A549 (cell line): ENCODE results near the gene POLR2B. TPM values are rescaled to one million over a fixed set of nuclear protein-coding genes. Genes with fewer than 3 reads are reported as not detected.

Experiments used
- ATAC-seq, 2 experiments: fragments of 200-7000 bp in 1 of 2; fragments of >200 bp in 1 of 2; cut with Nextera tagmentation in 1 of 2; cut with Tn5 transposase in 1 of 2; 3 replicates each; pipeline versions ENCODE4 v1.8.0 to v1.9.1; 2018 to 2020; ENCODE audit warnings: mild to moderate bottlenecking in 1 of 2, moderate library complexity in 1 of 2
- CTCF ChIA-PET: fragments of 300-600 bp; sonication (Branson Sonifier 250); formaldehyde crosslinking; extraction: SDS; loops from one replicate; lab custom pipeline; 2021; ENCODE audit warnings: antibody characterized with exemption, inconsistent platforms; lab: Yijun Ruan, JAX
- POLR2A ChIA-PET: fragments of 350-600 bp; formaldehyde crosslinking; extraction: SDS; loops from one replicate; lab custom pipeline; 2021; ENCODE audit warnings: antibody characterized with exemption, inconsistent platforms; lab: Yijun Ruan, JAX
- DNase-seq, 2 experiments: peaks; one replicate each; pipeline versions ENCODE4 v3.0.0 to v3.0.0-alpha.2; 2011 to 2016; ENCODE audit warnings: low read depth in 1 of 2, low spot score in 1 of 2
- FAIRE-seq: peaks from 2 replicates; lab custom pipeline; 2011; peaks lifted over from hg19 to GRCh38; lab: Jason Lieb, UNC
- H3K27ac ChIP-seq, 2 experiments: fragments of >200 bp; sonication (Bioruptor Twin); formaldehyde crosslinking; 3 replicates each; pipeline ENCODE4 v1.5.1; 2016 to 2017
- H3K4me1 ChIP-seq: fragments of >200 bp; sonication (Bioruptor Twin); formaldehyde crosslinking; 3 replicates; pipeline ENCODE4 v1.6.1; 2016
- H3K4me2 ChIP-seq: fragments of >200 bp; sonication (Bioruptor Twin); formaldehyde crosslinking; 3 replicates; pipeline ENCODE4 v1.6.1; 2016
- H3K4me3 ChIP-seq: fragments of >200 bp; sonication (Bioruptor Twin); formaldehyde crosslinking; 3 replicates; pipeline ENCODE4 v1.5.1; 2016
- H3K9me3 ChIP-seq: fragments of >200 bp; sonication (Bioruptor Twin); formaldehyde crosslinking; 3 replicates; pipeline ENCODE4 v1.6.1; 2016
- BHLHE40 ChIP-seq: IDR thresholded peaks from 2 replicates; pipeline ENCODE4 v1.6.1; 2012; ENCODE audit warnings: low read depth, low read length, inconsistent platforms
- CBX8 ChIP-seq: fragments of 200-600 bp; sonication (generic); IDR thresholded peaks from 2 replicates; pipeline ENCODE4 v1.6.1; 2016
- CHD4 ChIP-seq: fragments of 200-600 bp; sonication (generic); IDR thresholded peaks from 2 replicates; pipeline ENCODE4 v1.6.1; 2016; ENCODE audit warnings: antibody characterized with exemption, mild to moderate bottlenecking, borderline replicate concordance
- CTCF ChIP-seq: fragments of >200 bp; sonication (Bioruptor Twin); formaldehyde crosslinking; IDR thresholded peaks from 3 replicates; pipeline ENCODE4 v1.5.1; 2016
- E2F6 ChIP-seq: IDR thresholded peaks from 2 replicates; pipeline ENCODE4 v1.6.1; 2012; ENCODE audit warnings: low read depth, borderline replicate concordance
- EHMT2 ChIP-seq: fragments of 200-600 bp; sonication (generic); IDR thresholded peaks from 2 replicates; pipeline ENCODE4 v1.6.1; 2016; ENCODE audit warnings: antibody characterized with exemption, low read depth, mild to moderate bottlenecking, moderate library complexity
- EP300 ChIP-seq, 2 experiments: fragments of >200 bp; sonication (Bioruptor Twin); formaldehyde crosslinking; IDR thresholded peaks; 2 replicates in 1 of 2; 3 replicates in 1 of 2; pipeline ENCODE4 v1.6.1; 2016 to 2017
- ESRRA ChIP-seq: fragments of 150-350 bp; IDR thresholded peaks from 2 replicates; pipeline ENCODE4 v1.6.1; 2014; ENCODE audit warnings: mild to moderate bottlenecking, low read length, borderline replicate concordance
- HES2 ChIP-seq: fragments of >200 bp; sonication (Bioruptor Twin); formaldehyde crosslinking; IDR thresholded peaks from 2 replicates; pipeline ENCODE4 v1.6.1; 2016
- HOXB13 ChIP-seq: fragments of 250-450 bp; sonication (Bioruptor Pico); IDR thresholded peaks from 2 replicates; pipeline ENCODE4 v1.5.0; 2020; ENCODE audit warnings: low read depth, mild to moderate bottlenecking, moderate library complexity
- JUNB ChIP-seq: fragments of >200 bp; sonication (Bioruptor Twin); formaldehyde crosslinking; IDR thresholded peaks from 2 replicates; pipeline ENCODE4 v1.6.1; 2016
- MAX ChIP-seq: IDR thresholded peaks from 2 replicates; pipeline ENCODE4 v1.6.1; 2012
- PHF8 ChIP-seq: fragments of 200-600 bp; sonication (generic); IDR thresholded peaks from 2 replicates; pipeline ENCODE4 v1.6.1; 2016; ENCODE audit warnings: low read depth, mild to moderate bottlenecking, antibody characterized with exemption, moderate library complexity, borderline replicate concordance
- POLR2AphosphoS2 ChIP-seq: conservative IDR thresholded peaks from 2 replicates; pipeline ENCODE4 v1.6.1; 2012; ENCODE audit warnings: low read length, improper control_type of control experiment, inconsistent platforms
- RAD21 ChIP-seq, 2 experiments: fragments of >200 bp in 1 of 2; sonication (Bioruptor Twin) in 1 of 2; formaldehyde crosslinking in 1 of 2; IDR thresholded peaks in 1 of 2; conservative IDR thresholded peaks in 1 of 2; 2 replicates in 1 of 2; 3 replicates in 1 of 2; pipeline ENCODE4 v1.6.1; 2012 to 2018; ENCODE audit warnings: inconsistent platforms in 1 of 2
- RARB ChIP-seq: fragments of 250-450 bp; sonication (Bioruptor Pico); IDR thresholded peaks from 2 replicates; pipeline ENCODE4 v1.8.0; 2021; ENCODE audit warnings: mild to moderate bottlenecking, moderate library complexity
- RFX5 ChIP-seq: fragments of 450-650 bp; IDR thresholded peaks from 2 replicates; pipeline ENCODE4 v1.7.1; 2014; ENCODE audit warnings: antibody characterized with exemption, mild to moderate bottlenecking, moderate library complexity
- RNF2 ChIP-seq: fragments of 200-600 bp; sonication (generic); IDR thresholded peaks from 2 replicates; pipeline ENCODE4 v1.6.1; 2016; ENCODE audit warnings: low read depth, mild to moderate bottlenecking, antibody characterized with exemption, moderate library complexity, borderline replicate concordance
- USF2 ChIP-seq: fragments of 450-650 bp; IDR thresholded peaks from 2 replicates; pipeline ENCODE4 v1.6.1; 2014; ENCODE audit warnings: antibody characterized with exemption
- ZC3H11A ChIP-seq: fragments of 450-650 bp; IDR thresholded peaks from 2 replicates; pipeline ENCODE4 v1.6.1; 2014; ENCODE audit warnings: antibody characterized with exemption, mild to moderate bottlenecking
- ZNF302 ChIP-seq: fragments of 250-450 bp; sonication (Bioruptor Pico); IDR thresholded peaks from 2 replicates; pipeline ENCODE4 v1.9.0; 2021; ENCODE audit warnings: inconsistent platforms, mild to moderate bottlenecking, moderate library complexity
- ZSCAN20 ChIP-seq: fragments of 250-450 bp; sonication (Bioruptor Pico); IDR thresholded peaks from 2 replicates; pipeline ENCODE4 v1.8.0; 2022; ENCODE audit warnings: mild to moderate bottlenecking, moderate library complexity
- WGBS: methylation state at CpG from one replicate; pipeline ENCODE4 v1.1.6; 2017; ENCODE audit errors: missing lambda C conversion rate; 5-methylcytosine and 5-hydroxymethylcytosine counted together
- polyA plus RNA-seq, 4 experiments: library from polyadenylated mRNA; depleted of rRNA in 3 of 4; stranded (reverse); fragments of >200 nt; fragmentation: RNase III in 1 of 4; extraction: RNeasy Plus Mini Kit Qiagen cat#74134 plus additional on column Dnase treatment in 1 of 4; gene quantifications; 2 replicates in 3 of 4; 3 replicates in 1 of 4; pipeline ENCODE4 v1.2.3, GENCODE V29; 2011 to 2017

The POLR2B gene
- polyA plus RNA-seq, 2 of the 4 experiments (the other 2 are of a cell fraction) = 82.2 to 138 TPM

- no peak for TF ChIP-seq HES2
- TF ChIP-seq PHF8 = no peak
- no peak for TF ChIP-seq E2F6
Observed at GRCh38 chr4:56995525-56995924, 16.8 kb downstream of the POLR2B start (continued).

GRCh38 chr4:56999751-57000150 is 21.1 kb downstream of the POLR2B start:
- no peaks in the 10 kb centered on the region for H3K4me1 ChIP-seq
- no peak overlapping the region for H3K4me2 ChIP-seq
- ATAC-seq (no peak), DNase-seq (no peak), FAIRE-seq (no peak)
- H3K27ac ChIP-seq = no peak overlapping the region
- ChIA-PET CTCF (no interaction called here), POLR2A (interaction anchor here (0.7 kb wide), 1 partner anchor 21 kb away, joined by 4 read pairs; the partner anchor contains the start of gene POLR2B)
- WGBS = 100% methylated on average over 1 of the region's 1 CpG
- H3K4me3 ChIP-seq = no peak overlapping the region
- TF ChIP-seq RFX5 (no peak), USF2 (no peak), HOXB13 (no peak)
- no peaks in the 10 kb centered on the region for H3K9me3 ChIP-seq

- no peak for ATAC-seq
- Histone ChIP-seq H3K9me3 (no peaks in the 10 kb centered on the region), H3K4me3 (no peak overlapping the region), H3K4me1 (no peaks in the 10 kb centered on the region), H3K27ac (no peak overlapping the region), H3K4me2 (no peak overlapping the region)
- WGBS = 84% methylated on average over 4 of the region's 4 CpGs
- ChIA-PET CTCF (interaction anchor here (0.6 kb wide), 1 partner anchor 150 kb away, joined by 4 read pairs; no protein-coding TSS in a partner anchor), POLR2A (no interaction called here)
- DNase-seq = no peak
- FAIRE-seq = no peak
- TF ChIP-seq POLR2AphosphoS2 (no peak), ZSCAN20 (CRISPR knock-in tag) (no peak), ESRRA (no peak), CHD4 (no peak), RARB (CRISPR knock-in tag) (no peak), CTCF (no peak), RAD21 (conservative IDR thresholded peaks at IDR 0.05 in 1 of 2, IDR thresholded peaks at IDR 0.05 in 1 of 2) (no peak), CBX8 (no peak), MAX (no peak)
Observed at GRCh38 chr4:57013543-57014120, 34.9 kb downstream of the POLR2B start.

- POLR2A ChIA-PET = no interaction called here
- FAIRE-seq (no peak), ATAC-seq (no peak; a peak in 2 of 6 replicates)
Observed at GRCh38 chr4:57018980-57019379, 40.3 kb downstream of the POLR2B start.

More at GRCh38 chr4:57018980-57019379, 40.3 kb downstream of the POLR2B start:
- TF ChIP-seq JUNB (no peak), RNF2 (no peak), ZC3H11A (no peak), EP300 (IDR thresholded peaks at IDR 0.05) (no peak), BHLHE40 (no peak), RAD21 (conservative IDR thresholded peaks at IDR 0.05 in 1 of 2, IDR thresholded peaks at IDR 0.05 in 1 of 2) (no peak), EHMT2 (no peak), ZNF302 (no peak)
- Histone ChIP-seq H3K9me3 (no peaks in the 10 kb centered on the region), H3K4me2 (no peak overlapping the region), H3K4me3 (no peak overlapping the region), H3K27ac (no peak overlapping the region), H3K4me1 (peaks cover 9% of the 10 kb centered on the region; the same call in 2 of the 3 replicates)
- CTCF ChIA-PET = interaction anchor here (0.6 kb wide), 1 partner anchor 131 kb away, joined by 5 read pairs; no protein-coding TSS in a partner anchor
- no peak for DNase-seq
